HG03196 (cell line): ENCODE measurements around the gene PPP1R1B.
"Not testable (repeated sequence)": the region's sequence is repeated elsewhere in the genome, so short reads cannot be mapped to it uniquely, and the experiment has no call there.

Source experiments
- ATAC-seq: cut with Tn5 transposase; IDR thresholded peaks from one replicate; pipeline ENCODE4 v1.9.1; 2021; ENCODE audit not compliant: unreplicated experiment

Gene PPP1R1B

DNA sequence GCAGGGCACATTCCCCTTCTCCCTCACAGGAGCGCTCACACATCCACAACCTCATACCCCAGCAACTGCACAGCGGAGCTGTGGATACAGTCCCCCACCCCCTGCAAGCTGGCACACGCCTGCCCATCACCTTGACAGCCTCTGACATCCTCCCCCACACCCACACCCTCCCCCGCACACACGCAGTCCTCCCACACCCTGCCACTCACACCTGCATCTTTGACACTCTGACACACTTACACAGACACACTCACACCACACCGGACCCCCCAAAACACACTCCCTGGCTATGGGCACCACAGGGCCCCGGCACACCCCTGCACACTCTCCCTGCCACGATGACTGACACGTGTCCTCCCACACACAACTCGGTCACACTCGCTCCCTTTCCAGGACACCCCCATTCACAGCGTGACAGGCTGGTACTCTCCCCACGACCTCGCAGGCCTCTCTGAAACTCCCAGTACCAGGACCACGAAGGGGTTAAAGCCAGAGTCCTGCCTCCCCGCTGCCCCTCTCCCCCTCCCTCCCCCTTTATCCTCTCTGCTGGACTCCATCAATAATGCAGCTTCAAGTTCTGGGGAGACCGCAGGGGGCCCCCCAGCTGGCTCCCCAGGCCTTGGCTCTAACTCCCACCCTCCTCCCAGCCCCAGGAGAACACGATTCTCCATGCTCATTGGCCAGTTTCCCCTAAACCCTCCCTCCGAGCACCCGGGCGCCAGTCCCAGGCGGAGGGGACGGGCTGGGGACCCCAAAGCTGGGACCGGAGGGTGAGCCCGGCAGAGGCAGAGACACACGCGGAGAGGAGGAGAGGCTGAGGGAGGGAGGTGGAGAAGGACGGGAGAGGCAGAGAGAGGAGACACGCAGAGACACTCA, at the start of gene PPP1R1B:
Gene PPP1R1B (plus strand): TSS at position 782 of the 876 bp plus-strand sequence. CDS start 441 bp downstream, outside the sequence.
- no peak for ATAC-seq

DNA sequence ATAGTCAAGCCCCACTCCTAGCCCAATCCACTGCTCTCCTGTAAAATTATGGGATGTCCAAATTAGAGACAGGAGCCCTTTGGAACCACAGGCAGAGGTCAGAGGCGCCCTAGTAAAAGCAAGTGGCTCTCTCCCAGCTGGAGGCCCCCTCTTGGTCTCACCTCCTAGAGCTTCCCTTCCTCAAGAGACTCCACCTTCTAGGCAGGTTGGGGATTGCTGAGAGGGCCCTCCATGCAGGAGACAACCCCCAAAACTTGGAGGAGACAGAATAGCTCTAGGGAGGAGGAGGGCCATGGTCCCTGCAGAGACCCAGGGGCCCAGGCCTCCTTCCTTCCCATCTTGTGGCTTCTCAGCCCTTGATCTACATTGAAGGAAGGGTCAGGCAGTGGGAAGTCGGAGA, 48.5 kb upstream of the PPP1R1B start:
- no peak for ATAC-seq

DNA sequence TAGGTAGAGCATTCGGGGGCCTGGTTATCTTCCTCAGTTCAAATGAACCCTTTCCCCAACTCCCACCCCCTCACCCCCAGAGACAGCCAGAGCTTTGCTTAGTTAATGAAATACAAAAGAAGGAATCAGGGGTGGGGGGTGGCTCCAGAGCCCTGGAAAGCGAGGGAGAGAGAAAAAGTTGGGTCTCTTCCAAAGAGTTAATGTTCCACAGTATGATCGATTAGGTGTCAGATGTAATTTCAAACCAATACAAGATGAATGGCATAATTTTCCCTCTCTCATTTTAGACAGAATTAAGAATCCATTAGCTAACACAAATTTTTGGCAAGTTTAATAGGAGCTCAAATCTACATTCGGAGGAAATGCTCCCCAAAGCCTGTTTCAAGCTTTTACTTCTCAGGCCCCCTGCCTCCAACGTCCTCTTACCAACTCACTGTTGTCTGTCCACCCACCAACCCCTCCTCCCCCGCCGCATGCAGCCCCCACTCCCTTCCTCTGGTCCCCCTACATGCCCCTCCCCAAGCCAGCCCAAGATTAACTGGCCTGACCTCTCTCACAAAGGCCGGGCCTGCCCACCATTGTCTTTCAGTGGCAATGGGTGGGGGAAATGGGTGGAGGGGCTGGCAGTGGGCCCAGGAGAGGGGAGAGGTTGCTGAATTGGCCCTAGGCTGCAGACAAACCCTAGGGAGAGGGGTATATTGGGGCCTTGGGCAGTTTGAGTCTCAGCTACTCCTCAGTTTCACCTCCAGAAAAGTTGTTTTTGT, 47.3 kb upstream of the PPP1R1B start:
- no peak for ATAC-seq

DNA sequence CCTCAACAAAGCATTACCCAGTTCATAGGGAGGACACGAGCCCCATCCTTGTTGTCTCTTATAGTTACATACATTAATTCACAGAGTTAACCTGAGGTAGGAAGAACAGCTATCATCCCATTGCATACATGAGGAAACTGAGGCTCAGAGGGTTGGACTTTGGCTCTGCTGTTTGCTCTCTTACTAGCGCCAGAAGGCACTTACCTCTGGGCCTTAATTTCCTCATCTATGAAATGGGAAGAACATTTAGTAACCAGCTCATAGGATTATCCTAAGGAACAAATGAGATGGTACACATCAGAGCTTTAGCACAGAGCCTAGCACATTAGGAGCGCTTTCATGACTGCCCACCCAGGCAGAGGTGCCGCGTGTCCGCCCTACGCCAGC, 46.7 kb upstream of the PPP1R1B start:
- no peak for ATAC-seq

DNA sequence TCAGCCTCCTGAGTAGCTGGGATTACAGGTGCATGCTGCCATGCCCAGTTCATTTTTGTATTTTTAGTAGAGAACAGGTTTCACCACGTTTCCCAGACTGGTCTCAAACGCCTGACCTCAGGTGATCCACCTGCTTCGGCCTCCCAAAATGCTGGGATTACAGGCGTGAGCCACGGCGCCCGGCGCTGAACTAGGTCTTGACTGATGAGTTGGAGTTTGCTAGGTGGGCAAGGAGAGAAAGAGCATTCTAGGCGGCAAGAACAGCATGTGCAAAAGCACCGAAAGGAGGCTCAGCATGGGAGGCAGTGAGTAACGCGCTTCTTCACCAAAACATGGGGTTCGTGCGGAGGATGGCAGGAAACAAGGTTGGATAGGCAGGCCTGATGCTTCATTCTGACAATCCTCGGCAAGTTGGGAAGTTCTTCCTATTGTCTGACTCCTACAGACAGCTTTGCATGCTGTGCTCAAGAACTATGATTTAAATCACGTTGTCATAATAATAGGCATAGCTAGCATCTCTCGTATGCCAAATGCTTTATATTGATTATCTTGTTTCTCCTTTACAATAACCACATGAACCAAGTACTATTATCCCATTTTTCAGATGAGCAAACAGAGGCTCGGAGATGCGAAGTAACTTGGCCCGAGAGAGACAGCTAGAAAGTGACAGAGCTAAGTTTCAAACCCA, 45.5 kb upstream of the PPP1R1B start:
- ATAC-seq, result no peak

DNA sequence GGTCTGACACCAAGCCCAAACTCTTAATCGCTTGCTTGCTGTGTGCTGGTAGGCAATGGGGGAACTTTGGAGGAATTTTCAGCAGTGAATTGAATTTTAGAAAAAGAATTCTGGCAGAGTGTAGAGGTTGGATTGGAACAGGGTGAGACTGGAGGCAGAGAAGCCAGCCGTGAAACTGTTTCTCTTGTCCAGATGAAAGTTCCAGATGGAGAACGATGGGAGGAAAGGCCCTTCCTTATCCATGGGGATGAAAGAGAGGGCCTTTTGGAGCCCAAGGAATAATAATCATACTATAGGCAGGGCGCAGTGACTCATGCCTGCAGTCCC, 45.0 kb upstream of the PPP1R1B start:
- no peak for ATAC-seq

DNA sequence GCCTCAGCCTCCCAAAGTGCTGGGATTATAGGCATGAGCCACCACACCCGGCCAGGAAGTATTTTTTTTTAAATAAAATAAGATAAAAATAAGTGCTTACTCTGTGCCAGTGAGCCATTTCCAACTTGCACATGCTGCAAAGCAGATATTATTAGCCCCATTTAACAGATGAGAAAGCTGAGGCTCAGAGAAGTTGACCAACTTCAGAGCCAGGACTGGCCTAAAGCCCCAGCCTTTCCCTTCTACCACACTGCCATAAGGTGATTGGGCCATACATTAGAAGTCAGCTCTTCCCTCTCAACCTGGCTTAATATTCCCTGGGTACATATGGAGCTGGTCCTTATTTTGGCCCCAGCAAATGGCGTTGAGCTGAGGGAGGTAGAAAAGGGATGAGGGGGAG, 44.1 kb upstream of the PPP1R1B start:
- no peak for ATAC-seq

DNA sequence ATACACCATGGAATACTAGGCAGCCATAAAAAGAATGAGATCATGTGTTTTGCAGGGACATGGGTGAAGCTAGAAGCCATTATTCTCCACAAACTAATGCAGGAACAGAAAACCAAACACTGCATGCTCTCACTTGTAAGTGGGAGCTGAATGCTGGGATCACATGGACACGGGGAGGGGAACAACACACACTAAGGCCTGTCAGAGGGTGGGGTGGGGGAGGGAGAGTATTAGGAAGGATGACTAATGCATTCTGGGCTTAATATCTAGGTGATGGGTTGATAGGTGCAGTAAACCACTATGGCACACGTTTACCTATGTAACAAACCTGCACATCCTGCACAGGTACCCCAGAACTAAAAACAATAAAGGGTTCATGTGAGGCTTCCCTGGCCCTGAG, 36.6 kb upstream of the PPP1R1B start:
- ATAC-seq, result not testable (repeated sequence)

DNA sequence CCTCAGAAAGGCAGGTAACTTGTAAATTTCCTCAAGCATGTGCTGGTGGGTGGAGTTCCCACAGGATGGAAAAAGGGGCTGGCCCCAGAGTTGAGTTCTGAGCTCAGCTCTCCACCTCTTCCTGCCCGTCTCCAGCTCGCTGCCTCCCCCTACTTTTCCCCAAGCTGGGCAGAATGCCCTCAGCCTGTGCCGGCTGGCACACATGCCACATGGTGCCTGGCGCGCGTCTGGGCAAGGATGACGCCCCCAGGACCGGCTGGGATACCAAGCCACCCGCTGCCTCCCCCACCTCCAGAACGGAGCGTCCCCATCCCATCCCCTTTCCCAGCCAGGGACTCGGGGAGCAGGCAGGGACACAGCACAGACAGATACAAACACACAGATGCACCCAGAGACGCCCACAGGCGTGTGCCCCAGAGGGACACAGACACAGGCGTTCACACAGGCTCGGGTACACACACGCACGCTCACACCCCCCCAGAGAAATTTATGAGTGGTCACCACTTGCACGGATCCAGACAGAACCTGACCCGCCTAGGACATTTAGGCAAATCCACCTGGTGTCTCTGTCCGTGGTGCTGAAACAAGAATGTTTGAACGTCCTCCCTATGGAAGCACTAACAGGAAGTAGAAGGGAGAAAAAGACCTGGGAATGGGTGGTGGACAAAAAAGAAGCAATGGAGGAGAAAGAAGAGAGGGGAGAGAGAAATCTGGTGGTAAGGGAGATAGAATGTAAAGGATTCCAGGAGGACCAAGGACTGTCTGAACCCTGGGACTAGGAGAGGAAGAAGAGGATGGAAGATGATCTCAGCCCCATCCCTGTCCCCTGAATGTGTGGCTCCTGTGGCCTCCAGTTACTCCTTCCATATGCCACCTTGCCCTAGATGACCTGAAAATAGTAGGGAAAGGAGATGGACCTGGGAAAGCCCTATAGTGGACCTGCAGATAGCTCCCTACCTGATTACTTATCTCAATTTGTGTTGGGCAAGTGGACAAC, 34.5 kb upstream of the PPP1R1B start:
- no peak for ATAC-seq

DNA sequence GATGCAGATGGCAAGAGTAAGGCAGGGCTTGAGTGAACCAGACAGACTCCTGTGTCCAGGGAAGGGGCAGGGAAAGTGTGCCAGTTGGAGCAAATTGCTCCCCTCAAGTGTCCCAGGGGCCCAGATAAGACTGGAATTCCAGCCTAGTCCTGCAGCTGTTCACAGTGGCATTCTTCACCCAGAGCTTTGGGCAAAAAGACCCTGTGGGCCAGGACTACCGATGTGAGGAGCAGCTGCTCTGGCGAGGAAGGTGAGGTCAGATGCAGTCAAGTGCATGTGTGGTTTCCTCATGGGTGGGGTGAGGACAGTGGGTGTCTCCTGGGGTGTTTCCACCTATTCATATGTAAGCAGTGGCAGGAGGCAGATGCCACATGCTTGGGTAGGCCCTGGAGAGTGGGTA, 33.4 kb upstream of the PPP1R1B start:
- ATAC-seq, result no peak

DNA sequence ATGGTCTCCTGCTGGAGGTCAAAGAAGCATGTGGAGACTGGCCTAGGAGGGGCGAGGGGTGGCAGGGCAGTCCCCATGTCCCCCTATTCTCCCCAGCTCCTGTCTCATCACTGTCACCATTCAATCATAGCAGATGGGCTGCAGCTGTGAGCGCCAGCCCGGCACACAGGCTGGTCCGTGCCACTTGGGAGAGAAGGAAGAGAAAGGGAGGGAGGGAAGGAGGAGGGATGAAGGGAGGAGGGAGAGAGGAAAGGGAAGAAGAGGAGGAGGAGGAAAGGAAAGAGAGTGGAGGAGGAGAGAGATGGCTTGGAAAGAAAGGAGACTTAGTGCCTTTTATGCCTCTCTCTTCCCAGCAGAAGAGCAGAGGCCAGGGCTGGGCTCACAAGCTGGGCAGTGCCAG, 31.5 kb upstream of the PPP1R1B start:
- ATAC-seq, result no peak

DNA sequence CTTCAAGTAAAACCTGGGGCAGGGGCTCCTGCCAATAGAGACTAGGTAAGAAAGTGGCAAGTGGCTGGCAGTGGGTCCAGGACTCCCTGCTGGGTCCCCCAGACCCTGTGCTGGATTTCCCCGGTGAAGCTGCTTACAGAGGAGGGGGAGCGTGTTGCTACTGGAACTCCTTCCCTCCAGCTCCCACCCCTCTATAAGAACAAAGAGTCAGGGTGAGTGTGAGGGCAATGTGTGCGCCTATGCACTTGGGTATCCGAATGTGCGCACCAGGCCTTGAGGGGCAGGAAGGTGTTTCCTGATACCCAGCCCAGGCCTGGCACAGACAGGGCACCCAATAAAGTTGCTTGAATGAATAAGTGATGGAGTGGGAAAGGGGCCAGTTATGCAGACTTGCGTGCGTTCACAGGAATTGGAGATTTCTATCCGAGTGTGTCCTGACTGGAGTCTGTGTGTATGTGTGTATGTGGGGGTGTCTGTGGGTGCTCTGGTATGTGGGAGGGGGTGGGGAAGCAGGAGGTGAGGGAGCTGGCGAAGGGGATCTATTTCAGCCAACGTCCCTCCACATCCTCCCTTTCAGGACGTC, 30.7 kb upstream of the PPP1R1B start:
- no peak for ATAC-seq

DNA sequence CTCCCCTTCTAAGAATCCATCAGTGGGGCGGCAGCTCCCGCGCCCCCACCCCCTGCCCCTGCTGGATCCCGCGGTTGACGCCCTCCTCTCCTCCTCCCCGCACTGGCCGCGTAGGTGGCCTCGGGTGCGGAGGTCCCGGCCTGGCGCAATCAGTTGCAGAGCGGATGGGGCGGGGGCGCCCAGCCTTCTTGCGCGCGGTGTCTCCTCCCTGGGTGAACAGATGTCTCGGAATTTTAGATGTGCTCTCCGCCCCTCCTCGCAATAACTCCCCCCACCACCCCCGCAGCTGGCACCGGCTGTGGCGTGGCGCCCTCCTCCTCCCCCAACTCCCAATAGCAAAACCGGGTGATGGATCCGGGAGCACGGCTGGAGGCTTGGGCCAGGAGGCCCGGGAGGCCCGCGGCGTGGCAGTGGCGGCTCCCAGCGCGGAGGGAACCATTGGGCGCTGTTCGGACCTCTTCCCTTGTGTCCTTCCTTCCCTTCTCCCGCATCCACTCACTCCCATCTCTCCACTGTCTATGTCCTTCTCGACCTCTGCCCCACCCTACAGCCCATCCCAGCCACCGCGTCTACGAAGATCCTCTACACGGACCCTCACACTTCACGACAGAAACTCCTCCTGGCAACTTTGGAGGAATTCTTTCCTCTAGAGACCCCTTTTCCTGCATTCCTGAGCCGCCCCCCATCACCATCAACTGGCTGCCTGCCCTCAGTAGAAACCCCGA, 30.0 kb upstream of the PPP1R1B start:
- no peak for ATAC-seq

DNA sequence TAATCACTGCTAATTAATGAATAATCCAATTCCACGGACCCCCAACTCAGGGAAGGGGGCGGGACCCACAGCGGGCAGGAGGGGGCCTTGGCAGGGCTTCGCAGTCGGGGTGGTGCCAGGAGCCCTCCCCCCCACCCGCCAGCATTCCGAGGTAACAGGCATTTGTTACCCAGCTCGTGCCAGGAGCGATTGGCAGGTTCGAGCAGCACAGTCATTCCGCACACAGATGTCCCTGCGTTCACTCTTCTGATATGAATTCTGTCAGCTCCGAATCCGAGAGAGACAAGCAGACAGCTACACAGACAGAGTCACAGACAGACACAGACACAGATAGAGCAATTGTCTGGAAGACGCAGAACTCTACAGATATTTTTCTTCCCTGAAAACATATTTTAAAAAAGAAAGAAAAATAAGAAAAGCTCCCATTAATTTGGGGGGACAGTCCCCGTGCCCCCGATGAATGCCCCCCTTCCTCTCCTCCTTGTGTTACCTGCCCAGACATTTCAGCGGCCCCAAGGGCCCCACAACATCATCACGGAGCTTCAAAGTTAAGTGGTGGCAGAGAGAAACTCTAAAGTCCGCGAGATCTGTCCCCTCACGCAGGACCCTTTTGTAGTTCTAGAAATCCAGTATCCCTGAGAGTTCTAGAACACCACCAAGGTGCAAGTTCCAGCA, 29.2 kb upstream of the PPP1R1B start:
- ATAC-seq, result no peak

DNA sequence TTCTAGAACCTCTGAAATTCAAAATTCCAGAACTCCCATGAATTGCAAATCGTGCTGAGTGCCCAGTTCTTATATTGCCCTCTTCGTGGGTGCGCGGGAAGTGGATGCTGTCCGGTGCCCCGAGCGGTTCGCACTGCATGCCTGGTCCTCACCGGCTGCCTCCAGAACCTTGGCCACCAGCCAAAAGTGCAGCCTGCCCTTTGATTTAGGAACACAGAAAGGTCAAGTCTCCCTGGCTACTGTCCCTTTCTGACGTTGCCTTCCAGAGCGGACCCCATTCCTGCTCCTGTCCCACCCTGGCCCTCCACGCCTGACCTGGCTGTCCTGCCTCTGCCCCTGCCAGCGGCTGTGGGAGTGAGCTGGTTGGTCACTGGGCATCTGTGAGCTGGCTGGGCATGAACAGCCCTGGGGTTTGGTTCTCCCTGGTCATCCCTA, 28.7 kb upstream of the PPP1R1B start:
- no peak for ATAC-seq

DNA sequence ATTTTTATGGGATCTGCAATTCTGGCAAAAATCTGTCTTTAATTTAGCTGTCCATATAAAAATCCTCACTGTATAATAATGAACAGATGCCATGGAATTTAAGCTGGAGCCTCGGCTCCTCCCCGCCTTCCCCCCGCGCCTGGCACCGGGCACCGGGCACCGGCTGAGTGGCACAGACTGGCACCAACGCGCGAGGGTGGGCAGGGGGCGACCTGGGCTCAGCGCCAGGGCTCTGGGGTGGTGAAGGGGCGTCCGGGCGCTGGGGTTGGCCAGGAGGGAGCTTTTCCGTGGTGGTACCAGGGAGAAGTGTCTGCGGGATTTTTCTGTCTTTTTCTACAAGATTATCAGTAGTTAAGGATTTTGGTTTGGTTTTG, 28.1 kb upstream of the PPP1R1B start:
- no peak for ATAC-seq

DNA sequence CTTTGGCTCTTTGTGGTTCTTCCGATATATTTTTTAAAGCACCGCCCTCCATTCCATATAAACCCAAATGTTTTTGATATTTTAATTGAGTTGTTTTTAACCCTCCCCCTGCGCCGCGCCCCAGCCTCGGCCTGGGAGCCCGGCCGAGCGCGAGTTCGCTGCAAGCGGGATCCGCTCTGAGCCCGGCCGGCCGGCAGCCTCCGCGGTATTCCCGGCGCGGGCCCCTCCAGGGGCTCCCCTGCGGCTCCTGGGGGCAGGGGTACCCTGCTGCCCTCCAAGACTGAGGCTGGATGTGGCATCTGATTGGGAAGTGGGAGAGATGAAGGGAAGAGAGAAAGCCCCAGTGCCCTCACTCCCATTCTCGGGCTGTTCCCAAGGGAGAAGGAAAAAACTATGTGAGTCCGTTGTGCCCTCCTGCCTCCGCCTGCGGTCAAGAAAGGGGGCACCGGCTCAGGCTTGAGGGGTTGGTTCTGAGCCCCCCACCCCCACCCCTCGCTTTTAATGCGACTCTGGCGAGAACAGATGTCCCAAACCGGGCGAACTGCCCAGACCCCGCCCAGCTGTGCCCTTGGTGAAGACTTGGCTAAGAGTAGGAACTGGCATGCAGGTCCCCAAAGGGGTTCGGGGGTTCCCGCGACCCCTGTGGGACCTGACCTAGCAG, 27.6 kb upstream of the PPP1R1B start:
- ATAC-seq, result no peak

DNA sequence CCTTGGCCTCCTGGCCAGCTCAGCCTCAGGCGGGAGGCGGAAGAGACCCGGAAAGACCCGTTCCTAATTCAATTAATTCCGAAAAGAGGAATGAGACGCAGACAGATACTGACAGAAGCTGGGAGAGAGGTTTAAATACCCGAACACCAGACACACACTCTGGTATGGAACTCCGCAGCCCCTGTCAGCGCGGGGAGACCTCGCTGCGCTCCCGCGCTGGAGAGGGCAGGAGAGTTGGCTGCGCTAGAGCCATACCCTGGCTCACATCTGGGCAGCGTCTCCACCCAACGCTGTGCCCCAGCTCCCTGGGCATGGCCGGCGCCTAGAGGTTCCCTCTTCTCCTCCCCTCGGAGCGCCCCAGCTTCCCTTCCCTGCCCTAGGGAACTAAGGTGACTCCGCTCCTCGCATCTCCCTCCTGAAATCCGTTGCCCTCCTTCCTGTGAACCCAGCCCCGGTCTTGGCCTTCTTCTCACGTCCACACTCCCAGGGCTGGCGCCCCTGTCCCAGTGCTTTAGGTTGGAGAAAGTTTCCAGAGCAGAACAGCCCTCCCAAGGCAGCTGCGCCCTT, 27.0 kb upstream of the PPP1R1B start:
- ATAC-seq, result no peak
